CD8-positive, alpha-beta memory T cell (primary cell): Measurements from ENCODE around the gene UGCG. TPM values are rescaled to one million over a fixed set of nuclear protein-coding genes. Genes with fewer than 3 reads are reported as not detected.
A peak's percentile ranks its signal among the peaks of the same experiment; 100 is the strongest.
"Not testable (repeated sequence)": the region's sequence is repeated elsewhere in the genome, so short reads cannot be mapped to it uniquely, and the experiment has no call there.

Experiments used
- CTCF ChIA-PET: fragments of 350-600 bp; sonication (Branson Sonifier 250); formaldehyde crosslinking; loops from one replicate; lab custom pipeline; 2021; ENCODE audit warnings: antibody characterized with exemption; lab: Charles Lee
- POLR2A ChIA-PET: fragments of 350-600 bp; sonication (Branson Sonifier 250); formaldehyde crosslinking; loops from one replicate; lab custom pipeline; 2021; ENCODE audit warnings: antibody characterized with exemption; lab: Charles Lee
- DNase-seq, 5 donors: peaks; one replicate each; pipeline versions ENCODE4 v3.0.0 to v3.0.0-alpha.2; 2020 to 2022; ENCODE audit warnings: mixed read lengths in 1 of 5
- H3K27ac ChIP-seq: one replicate; pipeline ENCODE4 v1.7.0; 2013; ENCODE audit warnings: low read depth, mild to moderate bottlenecking, low read length, moderate library complexity
- H3K27me3 ChIP-seq: 2 replicates; pipeline ENCODE4 v1.7.0; 2013; ENCODE audit warnings: low read length, mild to moderate bottlenecking; ENCODE audit not compliant: insufficient read depth, poor library complexity, severe bottlenecking
- H3K36me3 ChIP-seq: 2 replicates; pipeline ENCODE4 v1.7.0; 2013; ENCODE audit warnings: mild to moderate bottlenecking, low read length, moderate library complexity; ENCODE audit not compliant: insufficient read depth
- H3K4me1 ChIP-seq: 2 replicates; pipeline ENCODE4 v1.7.0; 2013; ENCODE audit warnings: mild to moderate bottlenecking, low read length, moderate library complexity; ENCODE audit not compliant: insufficient read depth
- H3K4me3 ChIP-seq: 2 replicates; pipeline ENCODE4 v1.7.0; 2013; ENCODE audit warnings: mild to moderate bottlenecking, low read length
- H3K9me3 ChIP-seq: 2 replicates; pipeline ENCODE4 v1.7.0; 2013; ENCODE audit warnings: mild to moderate bottlenecking, low read length
- H3K27ac Mint-ChIP-seq, 8 donors: one replicate each; pipeline ENCODE4 v1.8.0; 2020 to 2021; ENCODE audit warnings: mixed read lengths in 8 of 8, mild to moderate bottlenecking in 6 of 8, inconsistent platforms in 3 of 8, moderate library complexity in 3 of 8
- H3K27me3 Mint-ChIP-seq, 2 donors: one replicate each; pipeline ENCODE4 v1.8.0; 2020 to 2021; ENCODE audit warnings: mixed read lengths in 2 of 2, mild to moderate bottlenecking in 1 of 2, moderate library complexity in 1 of 2
- H3K36me3 Mint-ChIP-seq, 3 donors: one replicate each; pipeline ENCODE4 v1.8.0; 2020 to 2021; ENCODE audit warnings: mixed read lengths in 3 of 3, inconsistent platforms in 1 of 3, mild to moderate bottlenecking in 1 of 3
- H3K4me1 Mint-ChIP-seq, 3 donors: one replicate each; pipeline ENCODE4 v1.8.0; 2020 to 2021; ENCODE audit warnings: mixed read lengths in 3 of 3, inconsistent platforms in 1 of 3, mild to moderate bottlenecking in 1 of 3
- H3K4me3 Mint-ChIP-seq, 7 donors: one replicate each; pipeline ENCODE4 v1.8.0; 2020 to 2021; ENCODE audit warnings: mixed read lengths in 7 of 7, mild to moderate bottlenecking in 6 of 7, moderate library complexity in 4 of 7, inconsistent platforms in 2 of 7
- H3K9me3 Mint-ChIP-seq, 5 donors: one replicate each; pipeline ENCODE4 v1.8.0; 2020 to 2022; ENCODE audit warnings: mixed read lengths in 5 of 5, mild to moderate bottlenecking in 3 of 5, moderate library complexity in 2 of 5, inconsistent platforms in 1 of 5
- polyA plus RNA-seq: library from polyadenylated mRNA; unstranded; fragments of 300-500 nt; fragmentation: Illumina TruSeq; gene quantifications from one replicate; pipeline ENCODE4 v1.2.3, GENCODE V29; 2021
- total RNA-seq, 2 experiments: library from RNA; stranded (reverse); gene quantifications; one replicate each; pipeline ENCODE4 v1.2.3, GENCODE V29; 2021

UGCG gene
- total and polyA plus RNA-seq, 3 experiments from 2014 or later, result 13.1 to 23.2 (median 20.4) TPM

- no peak overlapping the region for H3K27ac ChIP-seq
- CTCF ChIA-PET, result no interaction called here
- Mint-ChIP-seq H3K9me3 (no peaks in the 10 kb centered on the region), H3K27ac (peak overlapping the region in 3 of 8 donors; percentile 5 to 60 (median 39)), H3K4me1 (peaks cover 10 to 22% (median 13%) of the 10 kb centered on the region in 3 donors), H3K27me3 (peaks cover 0 to 6% of the 10 kb centered on the region in 2 donors), H3K36me3 (peaks cover 0 to 4% (median 0%) of the 10 kb centered on the region in 3 donors), H3K4me3 (peak overlapping the region in 6 of 7 donors; percentile 9 to 79 (median 59))
- H3K9me3 ChIP-seq, result no peaks in the 10 kb centered on the region
- no peak overlapping the region for H3K4me3 ChIP-seq
- H3K27me3 ChIP-seq, result no peaks in the 10 kb centered on the region
- no peaks in the 10 kb centered on the region for H3K36me3 ChIP-seq
- no peaks in the 10 kb centered on the region for H3K4me1 ChIP-seq
- peak in 1 of 5 donors; percentile 11 for DNase-seq
- POLR2A ChIA-PET, result interaction anchor here (0.7 kb wide), 1 partner anchor 102 kb away, joined by 6 read pairs; no protein-coding TSS in a partner anchor
Observed at GRCh38 chr9:111957856-111958631, 61.4 kb downstream of the UGCG start.

GRCh38 chr9:111959468-111960359, 63.1 kb downstream of the UGCG start:
- Histone ChIP-seq H3K4me3 (no peak overlapping the region), H3K4me1 (no peaks in the 10 kb centered on the region), H3K27me3 (no peaks in the 10 kb centered on the region), H3K9me3 (no peaks in the 10 kb centered on the region), H3K36me3 (no peaks in the 10 kb centered on the region), H3K27ac (no peak overlapping the region)
- Mint-ChIP-seq H3K4me3 (no peak overlapping the region), H3K36me3 (no peaks in the 10 kb centered on the region), H3K9me3 (no peaks in the 10 kb centered on the region), H3K27ac (no peak overlapping the region), H3K27me3 (peaks cover 0 to 3% of the 10 kb centered on the region in 2 donors), H3K4me1 (peaks cover 10 to 22% (median 13%) of the 10 kb centered on the region in 3 donors)
- CTCF ChIA-PET, result no interaction called here
- no peak for DNase-seq
- POLR2A ChIA-PET, result interaction anchor here (1.2 kb wide), 1 partner anchor 63 kb away, joined by 3 read pairs; the partner anchor contains the start of gene UGCG

- H3K27ac ChIP-seq, H3K27ac Mint-ChIP-seq, H3K27me3 Mint-ChIP-seq, H3K4me3 ChIP-seq, H3K27me3 ChIP-seq, H3K36me3 ChIP-seq, H3K36me3 Mint-ChIP-seq, H3K4me3 Mint-ChIP-seq, CTCF ChIA-PET, DNase-seq, H3K9me3 ChIP-seq, H3K4me1 ChIP-seq, H3K9me3 Mint-ChIP-seq: not testable (repeated sequence)
- POLR2A ChIA-PET, result interaction anchor here (1.2 kb wide), 1 partner anchor 64 kb away, joined by 3 read pairs; the partner anchor contains the start of gene UGCG
- peaks cover 10 to 20% (median 13%) of the 10 kb centered on the region in 3 donors for H3K4me1 Mint-ChIP-seq
Observed at GRCh38 chr9:111960485-111960884, 63.9 kb downstream of the UGCG start.

GRCh38 chr9:111961009-111961408, 64.4 kb downstream of the UGCG start:
- Mint-ChIP-seq H3K4me3 (no peak overlapping the region), H3K27ac (peak overlapping the region in 1 of 8 donors; percentile 4), H3K9me3 (no peaks in the 10 kb centered on the region), H3K4me1 (peaks cover 9 to 16% (median 10%) of the 10 kb centered on the region in 3 donors), H3K36me3 (no peaks in the 10 kb centered on the region), H3K27me3 (peaks cover 0 to 3% of the 10 kb centered on the region in 2 donors)
- no peaks in the 10 kb centered on the region for H3K27me3 ChIP-seq
- POLR2A ChIA-PET, result no interaction called here
- H3K9me3 ChIP-seq, result no peaks in the 10 kb centered on the region
- no peak for DNase-seq
- H3K4me1 ChIP-seq, result no peaks in the 10 kb centered on the region
- no peaks in the 10 kb centered on the region for H3K36me3 ChIP-seq
- H3K4me3 ChIP-seq, result no peak overlapping the region
- no peak overlapping the region for H3K27ac ChIP-seq
- CTCF ChIA-PET, result no interaction called here

GRCh38 chr9:111961575-111961974, 65.0 kb downstream of the UGCG start:
- Mint-ChIP-seq H3K9me3 (no peaks in the 10 kb centered on the region), H3K36me3 (no peaks in the 10 kb centered on the region), H3K27me3 (no peaks in the 10 kb centered on the region), H3K4me1 (peaks cover 9 to 16% (median 10%) of the 10 kb centered on the region in 3 donors), H3K27ac (no peak overlapping the region), H3K4me3 (no peak overlapping the region)
- ChIA-PET CTCF (interaction anchor here (1.1 kb wide), 1 partner anchor 14 kb away, joined by 4 read pairs; no protein-coding TSS in a partner anchor), POLR2A (no interaction called here)
- Histone ChIP-seq H3K27me3 (no peaks in the 10 kb centered on the region), H3K36me3 (no peaks in the 10 kb centered on the region), H3K9me3 (no peaks in the 10 kb centered on the region), H3K4me3 (no peak overlapping the region), H3K4me1 (no peaks in the 10 kb centered on the region), H3K27ac (no peak overlapping the region)
- no peak for DNase-seq

GRCh38 chr9:111962021-111962420, 65.4 kb downstream of the UGCG start:
- CTCF ChIA-PET, result interaction anchor here (1.1 kb wide), 1 partner anchor 14 kb away, joined by 4 read pairs; no protein-coding TSS in a partner anchor
- H3K9me3 Mint-ChIP-seq, result no peaks in the 10 kb centered on the region
- Histone ChIP-seq H3K27me3 (no peaks in the 10 kb centered on the region), H3K4me1 (no peaks in the 10 kb centered on the region), H3K9me3 (no peaks in the 10 kb centered on the region), H3K36me3 (no peaks in the 10 kb centered on the region), H3K27ac (no peak overlapping the region), H3K4me3 (no peak overlapping the region)
- no peak overlapping the region for H3K27ac Mint-ChIP-seq
- no peaks in the 10 kb centered on the region for H3K36me3 Mint-ChIP-seq
- no peak overlapping the region for H3K4me3 Mint-ChIP-seq
- POLR2A ChIA-PET, result no interaction called here
- H3K4me1 Mint-ChIP-seq, result peaks cover 9 to 16% (median 10%) of the 10 kb centered on the region in 3 donors
- no peak for DNase-seq
- no peaks in the 10 kb centered on the region for H3K27me3 Mint-ChIP-seq

GRCh38 chr9:111963995-111964394, 67.4 kb downstream of the UGCG start:
- CTCF ChIA-PET, result no interaction called here
- H3K27me3 Mint-ChIP-seq, result no peaks in the 10 kb centered on the region
- H3K27ac Mint-ChIP-seq, result no peak overlapping the region
- H3K9me3 Mint-ChIP-seq, result no peaks in the 10 kb centered on the region
- Histone ChIP-seq H3K4me3 (no peak overlapping the region), H3K27me3 (no peaks in the 10 kb centered on the region), H3K27ac (no peak overlapping the region), H3K9me3 (no peaks in the 10 kb centered on the region), H3K36me3 (no peaks in the 10 kb centered on the region), H3K4me1 (no peaks in the 10 kb centered on the region)
- no peaks in the 10 kb centered on the region for H3K36me3 Mint-ChIP-seq
- H3K4me3 Mint-ChIP-seq, result no peak overlapping the region
- peaks cover 0 to 3% (median 0%) of the 10 kb centered on the region in 3 donors for H3K4me1 Mint-ChIP-seq
- POLR2A ChIA-PET, result no interaction called here
- DNase-seq, result no peak
